ELF-1 (cell line): Measurements from ENCODE around the gene SLC5A8.
A peak's percentile ranks its signal among the peaks of the same experiment; 100 is the strongest.

Experiments
- DNase-seq: peaks from one replicate; pipeline ENCODE4 v3.0.0-alpha.2; 2016; ENCODE audit warnings: low read depth, low spot score

SLC5A8 gene

GRCh38 chr12:101209319-101210302 is at the start of gene SLC5A8:
Gene SLC5A8, minus strand, starts transcription at chr12:101210238. Its CDS starts 390 bp downstream, at chr12:101209848.
- DNase-seq = peak; percentile 41

DNA sequence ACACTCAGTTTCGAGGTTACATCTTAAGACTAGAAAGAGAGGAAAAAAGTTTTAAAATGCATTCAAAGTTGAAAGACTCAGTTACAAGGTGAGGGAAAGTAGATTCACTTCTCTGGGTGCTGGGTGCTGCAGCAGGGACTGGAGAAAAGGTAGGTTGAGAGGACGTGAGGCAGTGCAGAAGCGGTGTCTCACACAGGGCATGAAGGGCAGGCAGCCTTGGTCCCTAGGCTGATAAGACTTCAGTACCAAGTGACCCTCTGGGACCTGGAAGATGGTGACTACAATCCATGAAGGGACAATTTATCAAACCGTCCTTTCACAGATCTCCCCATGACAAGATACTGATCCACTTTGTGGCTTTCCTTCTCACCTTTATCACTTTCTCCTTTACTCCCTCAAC is 47.3 kb upstream of the SLC5A8 start:
- DNase-seq = no peak

GRCh38 chr12:101256266-101256665 is 46.2 kb upstream of the SLC5A8 start:
- DNase-seq = no peak

- DNase-seq = no peak
These were observed 33.6 kb upstream of the SLC5A8 start for GRCh38 chr12:101243616-101244015.

DNA sequence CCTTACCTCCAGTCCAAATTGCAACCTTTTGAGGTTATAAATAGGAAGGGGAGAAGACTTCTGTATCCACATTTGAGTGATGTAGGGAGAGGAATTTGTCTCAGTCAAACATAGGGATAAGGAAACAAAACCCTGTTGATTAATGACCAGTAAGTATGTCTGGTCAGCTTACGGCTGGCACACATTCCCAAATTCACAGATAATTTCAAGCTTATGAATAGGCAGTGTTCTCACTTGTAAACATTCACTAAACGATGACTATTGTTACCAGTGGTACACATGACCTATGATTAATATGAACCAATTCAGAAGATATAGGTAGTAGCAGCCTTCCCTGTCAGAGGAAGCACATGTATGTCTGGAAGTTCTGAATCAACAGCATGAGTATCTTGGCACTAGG is 33.0 kb upstream of the SLC5A8 start:
- no peak for DNase-seq

- DNase-seq = peak; percentile 4
These were observed 28.8 kb upstream of the SLC5A8 start for GRCh38 chr12:101238800-101239329.

- DNase-seq = no peak
These were observed 28.3 kb upstream of the SLC5A8 start for GRCh38 chr12:101238306-101238705.

- DNase-seq = no peak
These were observed 25.6 kb upstream of the SLC5A8 start for GRCh38 chr12:101235686-101236085.

GRCh38 chr12:101231636-101232035 is 21.6 kb upstream of the SLC5A8 start:
- no peak for DNase-seq

DNA sequence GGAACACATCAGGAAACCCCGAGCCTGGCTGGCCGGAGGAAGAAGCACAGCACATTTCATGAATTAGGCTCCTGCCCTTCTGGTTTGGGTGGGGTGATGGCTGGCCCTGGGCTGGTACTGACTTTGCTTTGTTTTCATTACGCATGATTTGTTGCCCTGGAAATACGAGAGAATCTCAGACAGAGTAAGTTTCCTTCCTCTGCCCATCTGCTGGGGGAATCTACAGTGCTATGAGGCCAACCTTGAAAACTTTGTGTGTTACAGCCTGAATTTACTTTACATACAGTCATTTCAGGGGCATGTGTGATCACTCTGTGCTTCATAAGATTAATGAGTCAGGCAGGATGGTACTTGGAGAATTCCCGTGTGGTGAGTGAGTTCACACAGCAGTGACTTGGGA is 20.5 kb upstream of the SLC5A8 start:
- DNase-seq = no peak

- DNase-seq = no peak
These were observed 19.8 kb upstream of the SLC5A8 start for GRCh38 chr12:101229841-101230241.

- DNase-seq = no peak
These were observed 11.3 kb upstream of the SLC5A8 start for GRCh38 chr12:101221301-101221700.

- no peak for DNase-seq
These were observed 6.8 kb upstream of the SLC5A8 start for GRCh38 chr12:101216810-101217209.

GRCh38 chr12:101207086-101207780 is 2.8 kb downstream of the SLC5A8 start:
- DNase-seq = no peak

- DNase-seq = no peak
These were observed 5.3 kb downstream of the SLC5A8 start for GRCh38 chr12:101204602-101205304.

DNA sequence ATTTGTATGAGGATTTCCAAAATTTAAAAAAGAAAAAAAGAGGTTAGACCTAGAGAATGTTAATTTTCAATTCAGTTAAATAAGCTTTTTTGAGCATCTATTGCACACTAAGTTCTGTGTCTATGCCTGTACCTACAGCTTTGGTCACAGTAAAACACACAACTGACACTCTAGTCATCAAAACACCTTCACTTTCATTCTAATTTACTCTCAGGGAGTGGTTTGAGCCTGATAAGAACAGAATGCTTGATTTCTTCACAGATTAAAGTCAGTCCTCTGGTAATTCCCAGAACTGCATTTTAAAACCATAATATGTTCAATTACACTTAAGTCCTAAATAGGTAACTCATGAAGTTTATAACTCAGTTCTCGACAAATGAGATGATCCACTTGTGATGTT is 9.2 kb downstream of the SLC5A8 start:
- DNase-seq = no peak

DNA sequence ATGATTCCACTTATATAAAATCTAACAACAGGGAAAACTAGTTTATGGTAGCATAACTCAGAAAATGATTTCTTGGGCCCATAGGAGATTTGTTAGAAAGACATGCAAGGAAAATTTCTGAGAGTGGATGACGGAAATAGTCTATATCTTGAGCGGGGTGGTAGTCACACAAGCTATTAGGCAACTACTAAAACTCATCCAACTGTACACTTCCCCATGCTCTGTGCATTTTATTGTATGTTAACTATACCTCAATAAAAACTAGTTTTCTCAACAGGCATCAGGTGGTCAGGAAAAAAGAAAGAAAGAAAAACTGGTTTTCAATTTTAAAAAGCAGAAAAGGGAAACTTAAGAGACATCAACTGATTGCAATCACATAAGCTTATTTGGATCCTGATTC is 9.9 kb downstream of the SLC5A8 start:
- DNase-seq = no peak

DNA sequence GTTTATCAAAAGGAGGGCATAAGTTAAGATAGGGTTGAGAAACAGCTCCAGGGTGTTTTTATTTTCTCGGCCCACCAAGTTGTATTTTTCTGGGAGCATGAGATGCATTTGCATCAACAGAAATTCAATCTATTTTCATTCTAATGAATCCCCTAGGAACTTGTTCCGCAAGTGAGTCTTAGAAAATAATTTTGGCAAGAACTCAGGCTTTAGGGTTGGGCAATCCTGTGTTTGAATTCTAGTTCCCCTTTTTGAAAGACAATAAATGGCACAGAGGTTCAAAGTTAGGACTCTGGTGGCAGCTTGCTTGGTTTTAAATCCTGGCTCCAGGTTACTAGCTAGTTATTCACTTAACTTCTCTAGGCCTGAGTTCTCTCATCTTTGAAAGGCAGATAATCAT is 23.7 kb downstream of the SLC5A8 start:
- no peak for DNase-seq

DNA sequence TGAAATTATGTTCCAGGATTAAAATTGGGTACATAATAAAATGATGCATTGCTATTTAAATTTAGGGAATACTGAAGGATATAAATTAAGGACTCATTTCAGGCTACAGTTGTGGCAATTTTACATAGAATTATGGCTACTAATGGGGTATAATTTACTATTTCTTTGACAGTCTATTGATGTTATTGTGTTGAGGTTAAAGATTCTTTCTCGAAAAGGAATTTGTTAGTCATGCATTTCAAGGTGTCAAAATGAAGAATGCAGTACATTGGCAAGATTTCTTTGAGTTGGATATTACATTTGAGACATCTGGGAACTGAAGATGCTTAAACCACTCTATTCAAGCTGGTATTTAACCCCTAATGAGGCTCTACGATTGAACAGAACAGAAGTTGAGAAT is 28.3 kb downstream of the SLC5A8 start:
- no peak for DNase-seq

DNA sequence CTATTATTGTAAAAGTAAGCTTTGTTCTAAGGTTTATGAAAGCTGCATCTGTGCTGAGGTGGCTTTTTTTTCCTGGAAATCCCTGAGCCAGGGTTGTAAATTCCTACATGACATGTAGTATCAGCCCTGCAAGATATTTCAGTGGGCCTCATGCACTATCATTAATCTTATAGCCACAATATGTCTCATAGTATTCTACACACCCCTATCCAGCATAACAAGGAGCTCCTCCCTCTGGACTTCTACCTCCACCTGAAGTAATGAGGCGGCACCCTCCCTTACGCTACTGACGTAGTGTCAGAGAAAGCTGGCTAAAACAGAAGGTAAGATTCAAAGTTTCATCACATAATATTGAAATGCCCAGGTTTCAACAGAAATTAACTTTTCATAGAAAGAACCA is 35.5 kb downstream of the SLC5A8 start:
- no peak for DNase-seq

- no peak for DNase-seq
These were observed 36.8 kb downstream of the SLC5A8 start for GRCh38 chr12:101173197-101173749.

DNA sequence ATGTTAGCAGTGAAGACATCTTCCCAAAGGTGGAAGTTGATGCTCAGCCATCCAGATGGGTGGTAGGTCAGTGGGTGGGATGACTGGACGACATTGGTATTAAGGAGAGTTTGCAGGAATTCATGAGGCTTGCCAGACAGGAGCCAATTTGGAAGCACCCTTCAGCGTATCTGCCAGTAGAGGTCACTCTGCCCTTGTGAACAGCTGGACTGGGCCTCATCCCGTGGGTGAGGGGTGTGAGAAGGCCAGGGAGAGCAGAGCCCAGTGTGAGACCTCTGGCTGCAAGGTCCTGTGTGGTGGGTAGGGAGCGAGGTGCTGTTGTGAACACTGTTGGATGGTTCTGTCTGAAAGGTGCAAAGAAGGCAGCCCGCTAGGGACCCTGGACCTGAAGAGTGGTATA is 37.7 kb downstream of the SLC5A8 start:
- DNase-seq = peak; percentile 66
